Measurements from ENCODE around the gene ANKRD29. TPM values are rescaled to one million over a fixed set of nuclear protein-coding genes. Genes with fewer than 3 reads are reported as not detected.

Gene ANKRD29
- total and polyA plus RNA-seq, 9 of the 15 experiments (the other 6 are each of a cell fraction or from before 2014, with no cell fraction given) = 0.36 TPM; not detected in 8

DNA sequence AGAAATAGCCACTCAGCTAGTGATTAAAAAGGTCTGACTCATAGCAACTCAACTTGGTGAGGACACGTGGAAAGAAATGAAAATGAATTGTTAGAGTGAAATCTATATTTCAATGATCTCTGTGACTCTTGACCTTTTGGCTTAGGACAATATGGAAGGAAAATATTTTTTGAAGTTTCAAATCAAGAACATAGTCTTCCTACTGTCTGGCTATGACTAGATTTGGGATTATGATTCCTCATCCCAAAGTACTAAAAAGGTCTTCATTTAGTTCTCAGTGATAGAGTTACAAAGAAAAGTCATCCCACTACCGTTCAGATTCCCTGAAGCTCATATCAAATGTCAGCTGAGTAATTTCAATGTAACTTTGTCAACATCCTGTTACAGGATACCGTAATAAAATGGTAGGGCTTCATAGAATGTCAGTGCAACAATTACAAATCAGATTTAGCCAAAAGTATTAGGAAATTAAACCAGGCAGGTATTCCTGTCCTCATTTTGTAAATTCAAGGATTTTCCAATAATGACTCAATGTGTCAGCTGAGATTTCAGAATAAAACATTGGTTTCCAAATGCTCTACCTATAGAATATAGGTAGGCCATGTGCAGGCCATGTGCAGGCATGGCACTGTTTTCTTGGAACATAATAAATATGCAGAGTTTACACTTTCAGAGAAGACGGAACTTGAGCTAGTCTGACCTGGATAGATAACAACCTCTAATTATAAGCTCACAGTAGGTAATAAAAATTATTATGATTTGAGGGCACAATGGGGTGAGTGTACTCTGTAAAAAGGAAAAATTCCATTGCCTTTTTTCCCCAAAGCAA lies 36.0 kb downstream of the ANKRD29 start:
- intact Hi-C loops (cut with micrococcal nuclease) (loop anchor here (10.0 kb wide), 1 partner anchor 288 kb away; no protein-coding TSS in a partner anchor), in situ Hi-C loops (cut with MboI) (no loop called here)
- POLR2A ChIA-PET = no interaction called here
- Histone ChIP-seq H3K27ac (ENCODE audit: extremely low read depth, low read depth, low read length) (no peak overlapping the region), H3K79me2 (ENCODE audit: control insufficient read depth, insufficient read depth, low read length) (no peaks in the 10 kb centered on the region), H3K27me3 (ENCODE audit: control insufficient read depth in 2 of 2, insufficient read depth in 2 of 2, low read length in 2 of 2) (peaks cover 0 to 7% of the 10 kb centered on the region in 2 experiments; a peak in 2 of 5 replicates), H3K4me2 (ENCODE audit: insufficient read depth, low read length) (no peak overlapping the region), H3K36me3 (ENCODE audit: control insufficient read depth, insufficient read depth, low read length) (no peaks in the 10 kb centered on the region), H3K9me3 (replicated peaks; ENCODE audit: control insufficient read depth, insufficient read depth, low read depth, low read length) (no peaks in the 10 kb centered on the region), H3K4me3 (no peak overlapping the region), H3K9ac (ENCODE audit: insufficient read depth in 1 of 2, low read depth in 2 of 2, low read length in 2 of 2) (no peak overlapping the region), H2AFZ (ENCODE audit: low read depth, low read length) (peak overlapping the region; percentile 11; the same call in 1 of the 2 replicates), H3K9me1 (ENCODE audit: control insufficient read depth, insufficient read depth, low read length) (no peaks in the 10 kb centered on the region), H3K4me1 (replicated peaks in 1 of 2; ENCODE audit: control insufficient read depth in 2 of 2, insufficient read depth in 2 of 2, low read length in 2 of 2) (no peaks in the 10 kb centered on the region; a peak in 2 of 5 replicates), H4K20me1 (replicated peaks; ENCODE audit: control insufficient read depth, insufficient read depth, low read length) (no peaks in the 10 kb centered on the region)
- CTCF ChIA-PET (ENCODE audit: low intra/inter-chr PET ratio) = interaction anchor here (0.7 kb wide), 1 partner anchor 178 kb away, joined by 3 read pairs; no protein-coding TSS in a partner anchor
- BruUV-seq (replicated peaks) = no TSS peak
- FAIRE-seq (no peak), ATAC-seq (no peak), DNase-seq (ENCODE audit: extremely low read depth in 1 of 4, low spot score in 3 of 4) (no peak)
- 7% methylated on average over 4 of the region's 4 CpGs for WGBS (ENCODE audit: insufficient coverage, low coverage, missing lambda C conversion rate)
- TF ChIP-seq, protein P1, sequence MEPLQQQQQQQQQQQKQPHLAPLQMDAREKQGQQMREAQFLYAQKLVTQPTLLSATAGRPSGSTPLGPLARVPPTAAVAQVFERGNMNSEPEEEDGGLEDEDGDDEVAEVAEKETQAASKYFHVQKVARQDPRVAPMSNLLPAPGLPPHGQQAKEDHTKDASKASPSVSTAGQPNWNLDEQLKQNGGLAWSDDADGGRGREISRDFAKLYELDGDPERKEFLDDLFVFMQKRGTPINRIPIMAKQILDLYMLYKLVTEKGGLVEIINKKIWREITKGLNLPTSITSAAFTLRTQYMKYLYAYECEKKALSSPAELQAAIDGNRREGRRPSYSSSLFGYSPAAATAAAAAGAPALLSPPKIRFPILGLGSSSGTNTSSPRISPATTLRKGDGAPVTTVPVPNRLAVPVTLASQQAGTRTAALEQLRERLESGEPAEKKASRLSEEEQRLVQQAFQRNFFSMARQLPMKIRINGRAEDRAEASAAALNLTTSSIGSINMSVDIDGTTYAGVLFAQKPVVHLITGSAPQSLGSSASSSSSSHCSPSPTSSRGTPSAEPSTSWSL (CRISPR knock-in tag; IDR thresholded peaks at IDR 0.05; ENCODE audit: borderline replicate concordance) = no peak
- no peak for TF ChIP-seq FOXA1 (IDR thresholded peaks at IDR 0.05; ENCODE audit: borderline replicate concordance)
- TF ChIP-seq, protein P2, sequence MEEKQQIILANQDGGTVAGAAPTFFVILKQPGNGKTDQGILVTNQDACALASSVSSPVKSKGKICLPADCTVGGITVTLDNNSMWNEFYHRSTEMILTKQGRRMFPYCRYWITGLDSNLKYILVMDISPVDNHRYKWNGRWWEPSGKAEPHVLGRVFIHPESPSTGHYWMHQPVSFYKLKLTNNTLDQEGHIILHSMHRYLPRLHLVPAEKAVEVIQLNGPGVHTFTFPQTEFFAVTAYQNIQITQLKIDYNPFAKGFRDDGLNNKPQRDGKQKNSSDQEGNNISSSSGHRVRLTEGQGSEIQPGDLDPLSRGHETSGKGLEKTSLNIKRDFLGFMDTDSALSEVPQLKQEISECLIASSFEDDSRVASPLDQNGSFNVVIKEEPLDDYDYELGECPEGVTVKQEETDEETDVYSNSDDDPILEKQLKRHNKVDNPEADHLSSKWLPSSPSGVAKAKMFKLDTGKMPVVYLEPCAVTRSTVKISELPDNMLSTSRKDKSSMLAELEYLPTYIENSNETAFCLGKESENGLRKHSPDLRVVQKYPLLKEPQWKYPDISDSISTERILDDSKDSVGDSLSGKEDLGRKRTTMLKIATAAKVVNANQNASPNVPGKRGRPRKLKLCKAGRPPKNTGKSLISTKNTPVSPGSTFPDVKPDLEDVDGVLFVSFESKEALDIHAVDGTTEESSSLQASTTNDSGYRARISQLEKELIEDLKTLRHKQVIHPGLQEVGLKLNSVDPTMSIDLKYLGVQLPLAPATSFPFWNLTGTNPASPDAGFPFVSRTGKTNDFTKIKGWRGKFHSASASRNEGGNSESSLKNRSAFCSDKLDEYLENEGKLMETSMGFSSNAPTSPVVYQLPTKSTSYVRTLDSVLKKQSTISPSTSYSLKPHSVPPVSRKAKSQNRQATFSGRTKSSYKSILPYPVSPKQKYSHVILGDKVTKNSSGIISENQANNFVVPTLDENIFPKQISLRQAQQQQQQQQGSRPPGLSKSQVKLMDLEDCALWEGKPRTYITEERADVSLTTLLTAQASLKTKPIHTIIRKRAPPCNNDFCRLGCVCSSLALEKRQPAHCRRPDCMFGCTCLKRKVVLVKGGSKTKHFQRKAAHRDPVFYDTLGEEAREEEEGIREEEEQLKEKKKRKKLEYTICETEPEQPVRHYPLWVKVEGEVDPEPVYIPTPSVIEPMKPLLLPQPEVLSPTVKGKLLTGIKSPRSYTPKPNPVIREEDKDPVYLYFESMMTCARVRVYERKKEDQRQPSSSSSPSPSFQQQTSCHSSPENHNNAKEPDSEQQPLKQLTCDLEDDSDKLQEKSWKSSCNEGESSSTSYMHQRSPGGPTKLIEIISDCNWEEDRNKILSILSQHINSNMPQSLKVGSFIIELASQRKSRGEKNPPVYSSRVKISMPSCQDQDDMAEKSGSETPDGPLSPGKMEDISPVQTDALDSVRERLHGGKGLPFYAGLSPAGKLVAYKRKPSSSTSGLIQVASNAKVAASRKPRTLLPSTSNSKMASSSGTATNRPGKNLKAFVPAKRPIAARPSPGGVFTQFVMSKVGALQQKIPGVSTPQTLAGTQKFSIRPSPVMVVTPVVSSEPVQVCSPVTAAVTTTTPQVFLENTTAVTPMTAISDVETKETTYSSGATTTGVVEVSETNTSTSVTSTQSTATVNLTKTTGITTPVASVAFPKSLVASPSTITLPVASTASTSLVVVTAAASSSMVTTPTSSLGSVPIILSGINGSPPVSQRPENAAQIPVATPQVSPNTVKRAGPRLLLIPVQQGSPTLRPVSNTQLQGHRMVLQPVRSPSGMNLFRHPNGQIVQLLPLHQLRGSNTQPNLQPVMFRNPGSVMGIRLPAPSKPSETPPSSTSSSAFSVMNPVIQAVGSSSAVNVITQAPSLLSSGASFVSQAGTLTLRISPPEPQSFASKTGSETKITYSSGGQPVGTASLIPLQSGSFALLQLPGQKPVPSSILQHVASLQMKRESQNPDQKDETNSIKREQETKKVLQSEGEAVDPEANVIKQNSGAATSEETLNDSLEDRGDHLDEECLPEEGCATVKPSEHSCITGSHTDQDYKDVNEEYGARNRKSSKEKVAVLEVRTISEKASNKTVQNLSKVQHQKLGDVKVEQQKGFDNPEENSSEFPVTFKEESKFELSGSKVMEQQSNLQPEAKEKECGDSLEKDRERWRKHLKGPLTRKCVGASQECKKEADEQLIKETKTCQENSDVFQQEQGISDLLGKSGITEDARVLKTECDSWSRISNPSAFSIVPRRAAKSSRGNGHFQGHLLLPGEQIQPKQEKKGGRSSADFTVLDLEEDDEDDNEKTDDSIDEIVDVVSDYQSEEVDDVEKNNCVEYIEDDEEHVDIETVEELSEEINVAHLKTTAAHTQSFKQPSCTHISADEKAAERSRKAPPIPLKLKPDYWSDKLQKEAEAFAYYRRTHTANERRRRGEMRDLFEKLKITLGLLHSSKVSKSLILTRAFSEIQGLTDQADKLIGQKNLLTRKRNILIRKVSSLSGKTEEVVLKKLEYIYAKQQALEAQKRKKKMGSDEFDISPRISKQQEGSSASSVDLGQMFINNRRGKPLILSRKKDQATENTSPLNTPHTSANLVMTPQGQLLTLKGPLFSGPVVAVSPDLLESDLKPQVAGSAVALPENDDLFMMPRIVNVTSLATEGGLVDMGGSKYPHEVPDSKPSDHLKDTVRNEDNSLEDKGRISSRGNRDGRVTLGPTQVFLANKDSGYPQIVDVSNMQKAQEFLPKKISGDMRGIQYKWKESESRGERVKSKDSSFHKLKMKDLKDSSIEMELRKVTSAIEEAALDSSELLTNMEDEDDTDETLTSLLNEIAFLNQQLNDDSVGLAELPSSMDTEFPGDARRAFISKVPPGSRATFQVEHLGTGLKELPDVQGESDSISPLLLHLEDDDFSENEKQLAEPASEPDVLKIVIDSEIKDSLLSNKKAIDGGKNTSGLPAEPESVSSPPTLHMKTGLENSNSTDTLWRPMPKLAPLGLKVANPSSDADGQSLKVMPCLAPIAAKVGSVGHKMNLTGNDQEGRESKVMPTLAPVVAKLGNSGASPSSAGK (IDR thresholded peaks at IDR 0.05) = peak; percentile 76
- no peak for TF ChIP-seq ZNF384 (IDR thresholded peaks at IDR 0.05; ENCODE audit: low read depth, low read length)
- TF ChIP-seq ZNF263 (CRISPR knock-in tag; IDR thresholded peaks at IDR 0.05; ENCODE audit: borderline replicate concordance) = no peak
- no peak for TF ChIP-seq ZBTB17 (CRISPR knock-in tag; IDR thresholded peaks at IDR 0.05)
- TF ChIP-seq U2AF2 (optimal IDR thresholded peaks at IDR 0.05; ENCODE audit: low read depth, low read length) = no peak
